OCI-LY7 (cell line): ENCODE measurements around the gene COL15A1. TPM values are rescaled to one million over a fixed set of nuclear protein-coding genes. Genes with fewer than 3 reads are reported as not detected.

ENCODE experiments used
- BruUV-seq: library from RNA; stranded (reverse); fragments of 400-500 nt; replicated peaks from 2 replicates; lab custom pipeline; 2021; lab: Mats Ljungman, UMichigan
- CTCF ChIA-PET: fragments of 300-600 bp; sonication (Branson Sonifier 250); formaldehyde crosslinking; loops from one replicate; lab custom pipeline; 2022; ENCODE audit warnings: antibody characterized with exemption; ENCODE audit not compliant: unreplicated experiment; lab: Charles Lee
- POLR2A ChIA-PET: fragments of 300-600 bp; sonication (Branson Sonifier 250); formaldehyde crosslinking; loops from one replicate; lab custom pipeline; 2022; ENCODE audit warnings: antibody characterized with exemption; lab: Charles Lee
- DNase-seq: peaks from one replicate; pipeline ENCODE4 v3.0.0-alpha.2; 2015; ENCODE audit warnings: low spot score
- H2AFZ ChIP-seq: fragments of 200-600 bp; sonication (generic), shearing (Covaris generic); 2 replicates; pipeline ENCODE4 v1.6.1; 2014; ENCODE audit warnings: mild to moderate bottlenecking, antibody characterized with exemption, low read length, moderate library complexity
- H3K27ac ChIP-seq: fragments of 200-600 bp; sonication (generic); 2 replicates; pipeline ENCODE4 v1.5.1; 2014; ENCODE audit warnings: mixed run types, low read depth, mild to moderate bottlenecking, moderate library complexity, low read length, inconsistent platforms; ENCODE audit not compliant: poor library complexity, severe bottlenecking
- H3K36me3 ChIP-seq: fragments of 200-600 bp; sonication (generic); 2 replicates; pipeline ENCODE4 v1.6.1; 2014; ENCODE audit warnings: mild to moderate bottlenecking, antibody characterized with exemption, low read length, moderate library complexity, mixed read lengths; ENCODE audit not compliant: insufficient read depth
- H3K4me1 ChIP-seq: fragments of 200-600 bp; sonication (generic); 2 replicates; pipeline ENCODE4 v1.5.1; 2014; ENCODE audit warnings: mild to moderate bottlenecking, low read length; ENCODE audit not compliant: insufficient read depth, poor library complexity, severe bottlenecking
- H3K4me2 ChIP-seq: fragments of 200-600 bp; sonication (generic); 2 replicates; pipeline ENCODE4 v1.6.1; 2014; ENCODE audit warnings: mild to moderate bottlenecking, low read length
- H3K4me3 ChIP-seq: fragments of 200-600 bp; sonication (generic); 2 replicates; pipeline ENCODE4 v1.5.1; 2014; ENCODE audit warnings: mild to moderate bottlenecking, low read depth, low read length; ENCODE audit not compliant: poor library complexity, severe bottlenecking
- H3K79me2 ChIP-seq: fragments of 200-600 bp; sonication (generic); 2 replicates; pipeline ENCODE4 v1.6.1; 2016; ENCODE audit warnings: low read depth, mild to moderate bottlenecking, low read length, moderate library complexity, mixed read lengths; ENCODE audit not compliant: insufficient read depth
- H3K9me2 ChIP-seq: fragments of 200-600 bp; sonication (generic); 2 replicates; pipeline ENCODE4 v1.6.1; 2016; ENCODE audit warnings: mild to moderate bottlenecking, low read length, mixed read lengths; ENCODE audit not compliant: insufficient read depth
- H3K9me3 ChIP-seq: fragments of 200-600 bp; sonication (generic); 2 replicates; pipeline ENCODE4 v1.6.1; 2014; ENCODE audit warnings: mild to moderate bottlenecking, mixed run types, low read length, mixed read lengths
- H4K20me1 ChIP-seq: fragments of 200-600 bp; sonication (generic); 2 replicates; pipeline ENCODE4 v1.6.1; 2014; ENCODE audit warnings: mild to moderate bottlenecking, antibody characterized with exemption, low read length, moderate library complexity, mixed read lengths; ENCODE audit not compliant: insufficient read depth
- CTCF ChIP-seq: fragments of 200-600 bp; sonication (generic); conservative IDR thresholded peaks from 2 replicates; pipeline ENCODE4 v1.5.1; 2014; ENCODE audit warnings: mild to moderate bottlenecking, antibody characterized with exemption, low read length, moderate library complexity, mixed read lengths
- EZH2phosphoT487 ChIP-seq: fragments of 200-600 bp; sonication (generic); IDR thresholded peaks from 2 replicates; pipeline ENCODE4 v1.6.1; 2018; ENCODE audit warnings: low read depth, borderline replicate concordance, mild to moderate bottlenecking, mixed run types, antibody characterized with exemption, low read length, moderate library complexity, mixed read lengths
- intact Hi-C: fragments of 100-400 bp; cut with micrococcal nuclease; formaldehyde crosslinking; loops from one replicate; pipeline ENCODE4 v1.10.0; 2022; ENCODE audit not compliant: unreplicated experiment
- total RNA-seq, 2 experiments: library from RNA; depleted of rRNA in 1 of 2; stranded (reverse); fragments of >200 nt in 1 of 2; shearing (Covaris generic) in 1 of 2; gene quantifications; 2 replicates each; pipeline ENCODE4 v1.2.3, GENCODE V29; 2014 to 2022

COL15A1 gene
- total RNA-seq, 2 experiments from 2014 or later = not detected

DNA sequence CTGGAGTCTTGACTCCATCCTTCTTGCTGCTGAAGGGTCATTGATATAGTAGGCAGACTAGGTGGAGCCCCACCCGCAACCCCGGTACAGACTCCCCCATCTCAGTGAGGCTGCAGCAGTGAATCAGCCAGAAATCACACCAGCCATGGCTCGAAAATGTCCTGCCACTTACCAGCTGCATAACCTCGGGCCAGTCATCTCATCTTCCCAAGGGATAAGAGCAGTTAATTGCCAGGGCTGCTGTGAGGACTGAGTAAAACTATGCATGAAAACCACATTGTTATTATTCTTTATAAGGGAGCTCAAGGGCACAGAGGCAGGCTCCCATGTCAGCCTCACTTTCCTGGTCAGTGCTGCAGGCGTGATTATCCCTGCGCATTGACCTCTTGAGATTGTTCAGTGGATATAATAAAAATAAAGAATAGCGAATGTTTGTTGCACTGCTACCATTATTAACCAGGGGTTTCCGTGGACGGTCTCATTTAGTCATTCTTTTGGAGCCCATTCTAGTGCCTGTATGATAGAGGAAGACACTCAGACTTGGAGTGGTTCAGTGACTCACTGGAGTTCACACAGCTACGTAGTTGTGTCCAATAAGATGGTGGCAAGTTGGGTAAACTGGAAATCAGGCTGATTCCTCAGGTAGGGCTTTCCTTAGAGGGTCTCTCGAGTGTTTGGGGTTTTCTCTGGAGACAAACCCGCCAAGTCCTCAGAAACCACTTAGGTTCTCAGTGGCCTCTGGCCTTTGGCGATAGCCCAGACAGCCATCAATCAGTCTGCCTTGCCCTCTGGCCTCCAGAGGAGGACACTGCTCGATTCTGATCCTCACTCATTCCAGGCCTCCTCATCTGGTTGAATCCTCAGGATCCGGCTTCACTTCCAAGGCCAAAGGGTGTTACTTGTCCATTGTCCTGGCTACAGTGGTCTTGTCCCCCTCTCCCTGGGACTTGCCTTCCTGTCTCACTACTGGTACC, 39.9 kb downstream of the COL15A1 start:
- TF ChIP-seq EZH2phosphoT487 (no peak), CTCF (no peak)
- intact Hi-C loops = no loop called here
- Histone ChIP-seq H3K36me3 (no peaks in the 10 kb centered on the region), H3K9me2 (no peaks in the 10 kb centered on the region), H2AFZ (no peak overlapping the region), H3K79me2 (no peaks in the 10 kb centered on the region), H3K4me1 (no peaks in the 10 kb centered on the region), H4K20me1 (no peaks in the 10 kb centered on the region), H3K4me3 (no peak overlapping the region), H3K9me3 (no peaks in the 10 kb centered on the region), H3K4me2 (no peak overlapping the region), H3K27ac (no peak overlapping the region)
- ChIA-PET POLR2A (no interaction called here), CTCF (no interaction called here)
- no TSS peak for BruUV-seq
- DNase-seq = no peak

- no peak overlapping the region for H3K27ac ChIP-seq
- CTCF ChIA-PET = no interaction called here
These were observed 41.9 kb downstream of the COL15A1 start for GRCh38 chr9:98985596-98985995.

More at GRCh38 chr9:98985596-98985995, 41.9 kb downstream of the COL15A1 start:
- no peak overlapping the region for H2AFZ ChIP-seq
- TF ChIP-seq CTCF (no peak), EZH2phosphoT487 (no peak)
- H4K20me1 ChIP-seq = no peaks in the 10 kb centered on the region
- H3K4me3 ChIP-seq = no peak overlapping the region
- DNase-seq = no peak
- H3K4me1 ChIP-seq = no peaks in the 10 kb centered on the region
- BruUV-seq = no TSS peak
- H3K36me3 ChIP-seq = no peaks in the 10 kb centered on the region
- POLR2A ChIA-PET = no interaction called here
- H3K9me2 ChIP-seq = no peaks in the 10 kb centered on the region
- no peaks in the 10 kb centered on the region for H3K9me3 ChIP-seq
- no peaks in the 10 kb centered on the region for H3K79me2 ChIP-seq
- intact Hi-C loops = no loop called here
- no peak overlapping the region for H3K4me2 ChIP-seq
